Trophoblast cell (in vitro differentiated cells and primary cell): Measurements from ENCODE around the gene EMX1.

Experiments
- DNase-seq, 2 donors: peaks; one replicate each; pipeline ENCODE4 v3.0.0-alpha.2; 2016
- H2AFZ ChIP-seq: 2 replicates; pipeline ENCODE4 v1.6.1; 2013; ENCODE audit warnings: low read length, moderate library complexity, mild to moderate bottlenecking; ENCODE audit not compliant: insufficient read depth, poor library complexity
- H2AK5ac ChIP-seq: 2 replicates; pipeline ENCODE4 v1.6.1; 2013; ENCODE audit warnings: mild to moderate bottlenecking, low read length
- H2BK120ac ChIP-seq: 2 replicates; pipeline ENCODE4 v1.6.1; 2013; ENCODE audit warnings: low read length, mild to moderate bottlenecking, moderate library complexity; ENCODE audit not compliant: insufficient read depth, poor library complexity
- H2BK12ac ChIP-seq: 2 replicates; pipeline ENCODE4 v1.6.1; 2013; ENCODE audit warnings: mild to moderate bottlenecking, low read length, moderate library complexity
- H2BK5ac ChIP-seq: 2 replicates; pipeline ENCODE4 v1.6.1; 2013; ENCODE audit warnings: low read length, low read depth, moderate library complexity, mild to moderate bottlenecking; ENCODE audit not compliant: poor library complexity
- H3K14ac ChIP-seq: 2 replicates; pipeline ENCODE4 v1.6.1; 2013; ENCODE audit warnings: mild to moderate bottlenecking, low read length
- H3K18ac ChIP-seq: 2 replicates; pipeline ENCODE4 v1.6.1; 2013; ENCODE audit warnings: mild to moderate bottlenecking, low read length
- H3K23ac ChIP-seq: 2 replicates; pipeline ENCODE4 v1.6.1; 2013; ENCODE audit warnings: low read length
- H3K27ac ChIP-seq: 2 replicates; pipeline ENCODE4 v1.5.1; 2013; ENCODE audit warnings: low read depth, mild to moderate bottlenecking, inconsistent platforms, low read length, moderate library complexity
- H3K27me3 ChIP-seq: 2 replicates; pipeline ENCODE4 v1.6.1; 2013; ENCODE audit warnings: inconsistent platforms, mild to moderate bottlenecking, low read length, moderate library complexity; ENCODE audit not compliant: insufficient read depth
- H3K36me3 ChIP-seq, 2 experiments: 1 replicate in 1 of 2; 2 replicates in 1 of 2; pipeline ENCODE4 v1.6.1; 2013; ENCODE audit warnings: low read length in 2 of 2, mild to moderate bottlenecking in 2 of 2, moderate library complexity in 1 of 2; ENCODE audit not compliant: insufficient read depth in 2 of 2, control insufficient read depth in 1 of 2
- H3K4ac ChIP-seq: 2 replicates; pipeline ENCODE4 v1.6.1; 2013; ENCODE audit warnings: low read depth, mild to moderate bottlenecking, low read length, moderate library complexity
- H3K4me1 ChIP-seq, 2 experiments: 1 replicate in 1 of 2; 2 replicates in 1 of 2; pipeline ENCODE4 v1.6.1; 2013; ENCODE audit warnings: low read length in 2 of 2, mild to moderate bottlenecking in 2 of 2, moderate library complexity in 1 of 2; ENCODE audit not compliant: insufficient read depth in 2 of 2, control insufficient read depth in 1 of 2
- H3K4me2 ChIP-seq: 2 replicates; pipeline ENCODE4 v1.6.1; 2013; ENCODE audit warnings: inconsistent platforms, mild to moderate bottlenecking, low read length, moderate library complexity
- H3K4me3 ChIP-seq: 2 replicates; pipeline ENCODE4 v1.5.1; 2013; ENCODE audit warnings: mild to moderate bottlenecking, low read depth, low read length, inconsistent platforms
- H3K79me1 ChIP-seq: one replicate; pipeline ENCODE4 v1.6.1; 2013; ENCODE audit warnings: low read length
- H3K79me2 ChIP-seq: 2 replicates; pipeline ENCODE4 v1.6.1; 2013; ENCODE audit warnings: low read length, mild to moderate bottlenecking; ENCODE audit not compliant: control insufficient read depth, insufficient read depth, poor library complexity
- H3K9ac ChIP-seq: 2 replicates; pipeline ENCODE4 v1.6.1; 2013; ENCODE audit warnings: mild to moderate bottlenecking, low read length
- H3K9me3 ChIP-seq: 2 replicates; pipeline ENCODE4 v1.6.1; 2013; ENCODE audit warnings: low read depth, mild to moderate bottlenecking, control low read depth, inconsistent platforms, low read length; ENCODE audit not compliant: insufficient read depth
- H4K12ac ChIP-seq: 2 replicates; pipeline ENCODE4 v1.6.1; 2013; ENCODE audit warnings: low read depth, mild to moderate bottlenecking, low read length, moderate library complexity
- H4K8ac ChIP-seq: 2 replicates; pipeline ENCODE4 v1.6.1; 2013; ENCODE audit warnings: low read depth, mild to moderate bottlenecking, low read length, moderate library complexity
- H4K91ac ChIP-seq: one replicate; pipeline ENCODE4 v1.6.1; 2013; ENCODE audit warnings: low read depth, mild to moderate bottlenecking, low read length, moderate library complexity
- WGBS: extraction: QIAGEN DNeasy Blood & Tissue Kit; methylation state at CpG from one replicate; pipeline ENCODE4 v1.1.7; 2013; ENCODE audit warnings: missing lambda C conversion rate; ENCODE audit not compliant: insufficient read length, insufficient coverage; ENCODE audit errors: extremely low coverage; 5-methylcytosine and 5-hydroxymethylcytosine counted together

Gene EMX1

GRCh38 chr2:72981536-72981935, 64.2 kb downstream of the EMX1 start:
- no peak overlapping the region for H3K27ac ChIP-seq
- H3K4me1 ChIP-seq: peaks cover 21 to 26% of the 10 kb centered on the region in 2 experiments
- H2BK12ac ChIP-seq: no peak overlapping the region
- no peak overlapping the region for H2AK5ac ChIP-seq
- peaks cover 0 to 3% of the 10 kb centered on the region in 2 experiments for H3K36me3 ChIP-seq
- no peak overlapping the region for H2AFZ ChIP-seq
- no peak overlapping the region for H4K8ac ChIP-seq
- H3K23ac ChIP-seq: no peak overlapping the region
- H3K79me1 ChIP-seq: peaks cover 10% of the 10 kb centered on the region
- no peak overlapping the region for H3K4ac ChIP-seq
- no peak overlapping the region for H4K91ac ChIP-seq
- H3K27me3 ChIP-seq: no peaks in the 10 kb centered on the region
- no peak overlapping the region for H2BK5ac ChIP-seq
- 100% methylated on average over 3 of the region's 5 CpGs for whole genome bisulfite sequencing
- no peaks in the 10 kb centered on the region for H3K9me3 ChIP-seq
- DNase-seq: no peak
- no peak overlapping the region for H4K12ac ChIP-seq
- H3K14ac ChIP-seq: no peak overlapping the region
- H2BK120ac ChIP-seq: no peak overlapping the region
- H3K79me2 ChIP-seq: no peaks in the 10 kb centered on the region
- no peak overlapping the region for H3K4me2 ChIP-seq
- H3K9ac ChIP-seq: no peak overlapping the region
- no peak overlapping the region for H3K18ac ChIP-seq
- H3K4me3 ChIP-seq: no peak overlapping the region

GRCh38 chr2:72982219-72982618, 64.9 kb downstream of the EMX1 start:
- Histone ChIP-seq H3K79me2 (no peaks in the 10 kb centered on the region), H3K27me3 (no peaks in the 10 kb centered on the region), H3K36me3 (peaks cover 0 to 3% of the 10 kb centered on the region in 2 experiments), H2BK12ac (no peak overlapping the region), H2BK120ac (no peak overlapping the region), H2AFZ (no peak overlapping the region), H3K18ac (no peak overlapping the region), H3K4me2 (no peak overlapping the region), H3K9me3 (no peaks in the 10 kb centered on the region), H3K23ac (no peak overlapping the region), H3K4me3 (no peak overlapping the region), H4K91ac (no peak overlapping the region), H2AK5ac (no peak overlapping the region), H3K4me1 (peaks cover 21 to 26% of the 10 kb centered on the region in 2 experiments), H3K9ac (no peak overlapping the region), H3K4ac (no peak overlapping the region), H4K8ac (no peak overlapping the region), H3K27ac (no peak overlapping the region), H3K79me1 (peaks cover 10% of the 10 kb centered on the region), H2BK5ac (no peak overlapping the region), H3K14ac (no peak overlapping the region), H4K12ac (no peak overlapping the region)
- no peak for DNase-seq
- WGBS: no CpG with 5 or more reads among the region's 2 CpGs

GRCh38 chr2:72982781-72983499, 65.6 kb downstream of the EMX1 start:
- H3K27me3 ChIP-seq: no peaks in the 10 kb centered on the region
- H4K91ac ChIP-seq: peak overlapping the region; percentile 44
- H3K9ac ChIP-seq: no peak overlapping the region
- H3K23ac ChIP-seq: no peak overlapping the region
- no peaks in the 10 kb centered on the region for H3K79me2 ChIP-seq
- H3K27ac ChIP-seq: no peak overlapping the region
- H3K9me3 ChIP-seq: no peaks in the 10 kb centered on the region
- H4K8ac ChIP-seq: no peak overlapping the region
- H3K18ac ChIP-seq: no peak overlapping the region
- no peak overlapping the region for H3K4me2 ChIP-seq
- no peak overlapping the region for H2AFZ ChIP-seq
- no peak overlapping the region for H3K4ac ChIP-seq
- H4K12ac ChIP-seq: no peak overlapping the region
- peak overlapping the region; percentile 20 for H2BK12ac ChIP-seq
- H2BK5ac ChIP-seq: no peak overlapping the region
- no peak overlapping the region for H2AK5ac ChIP-seq
- peaks cover 21 to 26% of the 10 kb centered on the region in 2 experiments for H3K4me1 ChIP-seq
- no peak for DNase-seq
- no CpG with 5 or more reads among the region's 11 CpGs for WGBS
- peak overlapping the region; percentile 35 for H2BK120ac ChIP-seq
- H3K36me3 ChIP-seq: peaks cover 1 to 3% of the 10 kb centered on the region in 2 experiments
- H3K79me1 ChIP-seq: peaks cover 10% of the 10 kb centered on the region
- H3K4me3 ChIP-seq: no peak overlapping the region
- H3K14ac ChIP-seq: no peak overlapping the region

- no peaks in the 10 kb centered on the region for H3K9me3 ChIP-seq
- peak overlapping the region; percentile 44 for H4K91ac ChIP-seq
- H3K14ac ChIP-seq: peak overlapping the region; percentile 12
- H2AFZ ChIP-seq: no peak overlapping the region
- H3K23ac ChIP-seq: no peak overlapping the region
- peaks cover 21 to 26% of the 10 kb centered on the region in 2 experiments for H3K4me1 ChIP-seq
- H2AK5ac ChIP-seq: peak overlapping the region; percentile 22
- no peak overlapping the region for H3K4ac ChIP-seq
- H3K18ac ChIP-seq: peak overlapping the region; percentile 50
- no peak overlapping the region for H3K9ac ChIP-seq
- peak overlapping the region; percentile 38 for H2BK12ac ChIP-seq
- H2BK120ac ChIP-seq: peak overlapping the region; percentile 35
- H4K8ac ChIP-seq: no peak overlapping the region
- H3K4me3 ChIP-seq: no peak overlapping the region
- H3K27ac ChIP-seq: no peak overlapping the region
- peak overlapping the region; percentile 7 for H2BK5ac ChIP-seq
- H3K27me3 ChIP-seq: no peaks in the 10 kb centered on the region
- no peaks in the 10 kb centered on the region for H3K79me2 ChIP-seq
- no peak overlapping the region for H4K12ac ChIP-seq
- no peak overlapping the region for H3K4me2 ChIP-seq
- peaks cover 10% of the 10 kb centered on the region for H3K79me1 ChIP-seq
- H3K36me3 ChIP-seq: peaks cover 3% of the 10 kb centered on the region in 2 experiments
- no peak for DNase-seq
- no CpG with 5 or more reads among the region's 10 CpGs for WGBS
Measured at GRCh38 chr2:72983500-72984161, 66.3 kb downstream of the EMX1 start.
